Panc1 (cell line): Measurements from ENCODE around the gene BOLA1. TPM values are rescaled to one million over a fixed set of nuclear protein-coding genes. Genes with fewer than 3 reads are reported as not detected.

Source experiments
- ATAC-seq: fragments of 200-7000 bp; cut with Tn5 transposase; 2 replicates; pipeline ENCODE4 v1.9.1; 2020; ENCODE audit warnings: mild to moderate bottlenecking, moderate library complexity
- BruUV-seq: library from RNA; stranded (reverse); fragments of 400-500 nt; replicated peaks from 2 replicates; lab custom pipeline; 2021; lab: Mats Ljungman, UMichigan
- CTCF ChIA-PET: fragments of 300-600 bp; sonication (Branson Sonifier 250); formaldehyde crosslinking; loops from one replicate; lab custom pipeline; 2022; ENCODE audit warnings: antibody characterized with exemption; lab: Charles Lee
- POLR2A ChIA-PET: fragments of 300-600 bp; sonication (Branson Sonifier 250); formaldehyde crosslinking; loops from one replicate; lab custom pipeline; 2022; ENCODE audit warnings: antibody characterized with exemption; lab: Charles Lee
- DNase-seq: peaks from one replicate; pipeline ENCODE4 v3.0.0-alpha.2; 2010; ENCODE audit warnings: low read depth, low spot score
- H3K27ac ChIP-seq: 2 replicates; pipeline ENCODE4 v1.5.1; 2011; ENCODE audit warnings: mild to moderate bottlenecking, low read length, inconsistent platforms
- H3K27me3 ChIP-seq: fragments of 200-500 bp; sonication (Bioruptor generic); 2 replicates; pipeline ENCODE4 v1.6.0; 2014; ENCODE audit warnings: low read length, inconsistent platforms; ENCODE audit not compliant: control insufficient read depth, insufficient read depth
- H3K36me3 ChIP-seq: fragments of 200-500 bp; sonication (Bioruptor generic); 2 replicates; pipeline ENCODE4 v1.5.1; 2014; ENCODE audit warnings: inconsistent platforms, mild to moderate bottlenecking, low read length, moderate library complexity; ENCODE audit not compliant: control insufficient read depth, insufficient read depth
- H3K4me1 ChIP-seq: 2 replicates; pipeline ENCODE4 v1.5.1; 2011; ENCODE audit warnings: inconsistent platforms, mild to moderate bottlenecking, low read length, moderate library complexity; ENCODE audit not compliant: control insufficient read depth, insufficient read depth
- H3K4me3 ChIP-seq, 2 experiments: 2 replicates each; pipeline ENCODE4 v1.5.1; 2011 to 2012; ENCODE audit warnings: low read depth in 2 of 2, low read length in 2 of 2, mild to moderate bottlenecking in 2 of 2, inconsistent platforms in 1 of 2, moderate library complexity in 1 of 2
- H3K9me3 ChIP-seq: fragments of 200-500 bp; sonication (Bioruptor generic); 2 replicates; pipeline ENCODE4 v1.5.1; 2014; ENCODE audit warnings: low read depth, mild to moderate bottlenecking, inconsistent platforms, low read length, moderate library complexity; ENCODE audit not compliant: control insufficient read depth, insufficient read depth
- POLR2AphosphoS5 ChIP-seq: IDR thresholded peaks from 2 replicates; pipeline ENCODE4 v1.6.1; 2012; ENCODE audit warnings: mild to moderate bottlenecking, low read depth, low read length, moderate library complexity
- SIN3A ChIP-seq: IDR thresholded peaks from 2 replicates; pipeline ENCODE4 v1.6.1; 2012; ENCODE audit warnings: low read depth, mild to moderate bottlenecking, low read length, moderate library complexity, borderline replicate concordance; ENCODE audit not compliant: insufficient read depth
- TCF7L2 ChIP-seq: IDR thresholded peaks from 2 replicates; pipeline ENCODE4 v1.6.1; 2011; ENCODE audit warnings: mild to moderate bottlenecking, low read depth, low read length, inconsistent platforms
- in situ Hi-C: cut with HindIII; loops from 2 replicates; pipeline ENCODE4 v1.10.0; 2016; ENCODE audit warnings: low sequenced_read_pairs, low pct_unique_long_range_greater_than_20kb
- intact Hi-C: fragments of 100-400 bp; cut with micrococcal nuclease; formaldehyde crosslinking; loops from one replicate; pipeline ENCODE4 v1.10.0; 2022; ENCODE audit not compliant: unreplicated experiment
- total RNA-seq: library from RNA; stranded (reverse); gene quantifications from one replicate; pipeline ENCODE4 v1.2.1, GENCODE V29; 2021; ENCODE audit not compliant: unreplicated experiment
- TF ChIP-seq, protein P1 (sequence below): fragments of 450-650 bp; IDR thresholded peaks from 2 replicates; pipeline ENCODE4 v1.5.1; 2017; ENCODE audit warnings: mild to moderate bottlenecking
- TF ChIP-seq, protein P2 (sequence below), 2 experiments: IDR thresholded peaks; 2 replicates each; pipeline ENCODE4 v1.6.1; 2011 to 2012; ENCODE audit warnings: low read depth in 2 of 2, control low read depth in 1 of 2, low read length in 1 of 2, mild to moderate bottlenecking in 1 of 2, moderate library complexity in 1 of 2; ENCODE audit not compliant: insufficient read depth in 1 of 2

Gene BOLA1
- total RNA-seq, 1 experiment from 2014 or later = 14.6 TPM

- in situ Hi-C loops (no loop called here), intact Hi-C loops (no loop called here)
- no peak overlapping the region for H3K27ac ChIP-seq
- DNase-seq (no peak), ATAC-seq (no peak)
- no peaks in the 10 kb centered on the region for H3K36me3 ChIP-seq
- no peak overlapping the region for H3K4me3 ChIP-seq
- POLR2A ChIA-PET = no interaction called here
- no peaks in the 10 kb centered on the region for H3K9me3 ChIP-seq
- H3K27me3 ChIP-seq = no peaks in the 10 kb centered on the region
- H3K4me1 ChIP-seq = no peaks in the 10 kb centered on the region
- CTCF ChIA-PET = no interaction called here
- TF ChIP-seq, protein P1, sequence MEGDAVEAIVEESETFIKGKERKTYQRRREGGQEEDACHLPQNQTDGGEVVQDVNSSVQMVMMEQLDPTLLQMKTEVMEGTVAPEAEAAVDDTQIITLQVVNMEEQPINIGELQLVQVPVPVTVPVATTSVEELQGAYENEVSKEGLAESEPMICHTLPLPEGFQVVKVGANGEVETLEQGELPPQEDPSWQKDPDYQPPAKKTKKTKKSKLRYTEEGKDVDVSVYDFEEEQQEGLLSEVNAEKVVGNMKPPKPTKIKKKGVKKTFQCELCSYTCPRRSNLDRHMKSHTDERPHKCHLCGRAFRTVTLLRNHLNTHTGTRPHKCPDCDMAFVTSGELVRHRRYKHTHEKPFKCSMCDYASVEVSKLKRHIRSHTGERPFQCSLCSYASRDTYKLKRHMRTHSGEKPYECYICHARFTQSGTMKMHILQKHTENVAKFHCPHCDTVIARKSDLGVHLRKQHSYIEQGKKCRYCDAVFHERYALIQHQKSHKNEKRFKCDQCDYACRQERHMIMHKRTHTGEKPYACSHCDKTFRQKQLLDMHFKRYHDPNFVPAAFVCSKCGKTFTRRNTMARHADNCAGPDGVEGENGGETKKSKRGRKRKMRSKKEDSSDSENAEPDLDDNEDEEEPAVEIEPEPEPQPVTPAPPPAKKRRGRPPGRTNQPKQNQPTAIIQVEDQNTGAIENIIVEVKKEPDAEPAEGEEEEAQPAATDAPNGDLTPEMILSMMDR = no peak
- TF ChIP-seq, protein P2, sequence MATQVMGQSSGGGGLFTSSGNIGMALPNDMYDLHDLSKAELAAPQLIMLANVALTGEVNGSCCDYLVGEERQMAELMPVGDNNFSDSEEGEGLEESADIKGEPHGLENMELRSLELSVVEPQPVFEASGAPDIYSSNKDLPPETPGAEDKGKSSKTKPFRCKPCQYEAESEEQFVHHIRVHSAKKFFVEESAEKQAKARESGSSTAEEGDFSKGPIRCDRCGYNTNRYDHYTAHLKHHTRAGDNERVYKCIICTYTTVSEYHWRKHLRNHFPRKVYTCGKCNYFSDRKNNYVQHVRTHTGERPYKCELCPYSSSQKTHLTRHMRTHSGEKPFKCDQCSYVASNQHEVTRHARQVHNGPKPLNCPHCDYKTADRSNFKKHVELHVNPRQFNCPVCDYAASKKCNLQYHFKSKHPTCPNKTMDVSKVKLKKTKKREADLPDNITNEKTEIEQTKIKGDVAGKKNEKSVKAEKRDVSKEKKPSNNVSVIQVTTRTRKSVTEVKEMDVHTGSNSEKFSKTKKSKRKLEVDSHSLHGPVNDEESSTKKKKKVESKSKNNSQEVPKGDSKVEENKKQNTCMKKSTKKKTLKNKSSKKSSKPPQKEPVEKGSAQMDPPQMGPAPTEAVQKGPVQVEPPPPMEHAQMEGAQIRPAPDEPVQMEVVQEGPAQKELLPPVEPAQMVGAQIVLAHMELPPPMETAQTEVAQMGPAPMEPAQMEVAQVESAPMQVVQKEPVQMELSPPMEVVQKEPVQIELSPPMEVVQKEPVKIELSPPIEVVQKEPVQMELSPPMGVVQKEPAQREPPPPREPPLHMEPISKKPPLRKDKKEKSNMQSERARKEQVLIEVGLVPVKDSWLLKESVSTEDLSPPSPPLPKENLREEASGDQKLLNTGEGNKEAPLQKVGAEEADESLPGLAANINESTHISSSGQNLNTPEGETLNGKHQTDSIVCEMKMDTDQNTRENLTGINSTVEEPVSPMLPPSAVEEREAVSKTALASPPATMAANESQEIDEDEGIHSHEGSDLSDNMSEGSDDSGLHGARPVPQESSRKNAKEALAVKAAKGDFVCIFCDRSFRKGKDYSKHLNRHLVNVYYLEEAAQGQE (IDR thresholded peaks at IDR 0.05; ENCODE audit: insufficient read depth in 1 of 2, low read depth in 2 of 2, low read length in 1 of 2) = no peak
- no peak for TF ChIP-seq TCF7L2
- TF ChIP-seq POLR2AphosphoS5 = no peak
- TF ChIP-seq SIN3A = no peak
- no TSS peak for BruUV-seq
These were observed 22.0 kb upstream of the BOLA1 start for GRCh38 chr1:149877211-149877946.

DNA sequence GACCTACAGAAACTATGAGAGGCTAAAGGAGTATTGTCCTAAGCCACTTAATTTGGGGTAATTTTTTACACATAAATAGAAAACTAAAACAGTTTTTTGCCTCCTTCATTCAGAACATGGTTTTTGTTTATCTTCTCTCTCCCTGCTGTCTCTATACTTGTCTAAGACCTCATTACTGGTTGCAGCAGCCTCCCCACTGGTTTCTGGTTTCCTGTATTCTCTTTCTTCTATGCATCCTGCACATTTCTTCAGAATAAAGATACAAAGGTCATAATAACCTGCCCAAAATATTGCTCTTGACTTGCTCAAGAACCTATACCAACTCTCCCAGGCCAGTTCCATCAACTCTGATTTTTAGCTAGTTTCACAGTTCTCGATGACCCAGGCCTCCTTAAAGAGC lies 19.8 kb upstream of the BOLA1 start:
- CTCF ChIA-PET = no interaction called here
- no peaks in the 10 kb centered on the region for H3K36me3 ChIP-seq
- no peak overlapping the region for H3K4me3 ChIP-seq
- peaks cover 10% of the 10 kb centered on the region; the same call in 1 of the 2 replicates for H3K4me1 ChIP-seq
- TF ChIP-seq, protein P1 = no peak
- TF ChIP-seq SIN3A (no peak), POLR2AphosphoS5 (no peak), TCF7L2 (no peak)
- TF ChIP-seq, protein P2 (IDR thresholded peaks at IDR 0.05; ENCODE audit: insufficient read depth in 1 of 2, low read depth in 2 of 2, low read length in 1 of 2) = no peak
- no TSS peak for BruUV-seq
- in situ Hi-C loops (no loop called here), intact Hi-C loops (no loop called here)
- H3K27me3 ChIP-seq = no peaks in the 10 kb centered on the region
- POLR2A ChIA-PET = no interaction called here
- ATAC-seq = no peak
- H3K9me3 ChIP-seq = no peaks in the 10 kb centered on the region
- DNase-seq = no peak
- H3K27ac ChIP-seq = no peak overlapping the region; the same call in 1 of the 2 replicates
